ENCODE measurements around the gene ZNF524.

- no peak for TF ChIP-seq POLR2A (IDR thresholded peaks at IDR 0.05)
- TF ChIP-seq, protein P1, sequence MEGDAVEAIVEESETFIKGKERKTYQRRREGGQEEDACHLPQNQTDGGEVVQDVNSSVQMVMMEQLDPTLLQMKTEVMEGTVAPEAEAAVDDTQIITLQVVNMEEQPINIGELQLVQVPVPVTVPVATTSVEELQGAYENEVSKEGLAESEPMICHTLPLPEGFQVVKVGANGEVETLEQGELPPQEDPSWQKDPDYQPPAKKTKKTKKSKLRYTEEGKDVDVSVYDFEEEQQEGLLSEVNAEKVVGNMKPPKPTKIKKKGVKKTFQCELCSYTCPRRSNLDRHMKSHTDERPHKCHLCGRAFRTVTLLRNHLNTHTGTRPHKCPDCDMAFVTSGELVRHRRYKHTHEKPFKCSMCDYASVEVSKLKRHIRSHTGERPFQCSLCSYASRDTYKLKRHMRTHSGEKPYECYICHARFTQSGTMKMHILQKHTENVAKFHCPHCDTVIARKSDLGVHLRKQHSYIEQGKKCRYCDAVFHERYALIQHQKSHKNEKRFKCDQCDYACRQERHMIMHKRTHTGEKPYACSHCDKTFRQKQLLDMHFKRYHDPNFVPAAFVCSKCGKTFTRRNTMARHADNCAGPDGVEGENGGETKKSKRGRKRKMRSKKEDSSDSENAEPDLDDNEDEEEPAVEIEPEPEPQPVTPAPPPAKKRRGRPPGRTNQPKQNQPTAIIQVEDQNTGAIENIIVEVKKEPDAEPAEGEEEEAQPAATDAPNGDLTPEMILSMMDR (IDR thresholded peaks at IDR 0.05), result no peak
These were observed 45.8 kb upstream of the ZNF524 start for GRCh38 chr19:55554302-55554701.
